DND-41 (cell line): Measurements from ENCODE around the gene MICALL2.

Source experiments
- EZH2 ChIP-seq: IDR thresholded peaks from 3 replicates; pipeline ENCODE4 v1.6.1; 2012; ENCODE audit warnings: borderline replicate concordance, low read depth, mild to moderate bottlenecking, moderate library complexity, low read length, inconsistent platforms; ENCODE audit not compliant: severe bottlenecking
- TF ChIP-seq, protein P1 (sequence below): IDR thresholded peaks from 2 replicates; pipeline ENCODE4 v1.5.1; 2012; ENCODE audit warnings: borderline replicate concordance, low read length, moderate library complexity, mild to moderate bottlenecking; ENCODE audit not compliant: poor library complexity, severe bottlenecking; ENCODE audit errors: extremely low read depth

DNA sequence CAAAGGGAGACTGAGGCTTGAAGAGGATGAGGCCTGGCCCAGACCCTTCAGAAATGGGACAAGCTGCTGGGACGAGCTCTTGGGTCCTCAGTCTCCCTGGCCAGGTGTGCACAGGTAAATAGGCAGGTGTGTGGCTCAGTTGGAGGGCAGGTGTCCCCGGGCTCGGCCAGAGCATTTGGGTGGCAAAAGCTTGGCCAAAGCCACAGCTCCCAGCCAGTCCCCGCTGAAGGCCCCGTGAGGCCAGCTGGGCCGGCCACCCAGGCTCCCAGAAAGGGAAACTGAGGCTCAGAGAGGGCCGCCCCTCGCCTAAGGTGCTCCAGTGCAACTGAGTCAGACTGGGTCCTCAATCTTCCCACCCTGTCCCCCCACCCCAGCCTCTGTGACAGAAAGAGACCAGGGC lies 37.3 kb downstream of the MICALL2 start:
- TF ChIP-seq, protein P1, sequence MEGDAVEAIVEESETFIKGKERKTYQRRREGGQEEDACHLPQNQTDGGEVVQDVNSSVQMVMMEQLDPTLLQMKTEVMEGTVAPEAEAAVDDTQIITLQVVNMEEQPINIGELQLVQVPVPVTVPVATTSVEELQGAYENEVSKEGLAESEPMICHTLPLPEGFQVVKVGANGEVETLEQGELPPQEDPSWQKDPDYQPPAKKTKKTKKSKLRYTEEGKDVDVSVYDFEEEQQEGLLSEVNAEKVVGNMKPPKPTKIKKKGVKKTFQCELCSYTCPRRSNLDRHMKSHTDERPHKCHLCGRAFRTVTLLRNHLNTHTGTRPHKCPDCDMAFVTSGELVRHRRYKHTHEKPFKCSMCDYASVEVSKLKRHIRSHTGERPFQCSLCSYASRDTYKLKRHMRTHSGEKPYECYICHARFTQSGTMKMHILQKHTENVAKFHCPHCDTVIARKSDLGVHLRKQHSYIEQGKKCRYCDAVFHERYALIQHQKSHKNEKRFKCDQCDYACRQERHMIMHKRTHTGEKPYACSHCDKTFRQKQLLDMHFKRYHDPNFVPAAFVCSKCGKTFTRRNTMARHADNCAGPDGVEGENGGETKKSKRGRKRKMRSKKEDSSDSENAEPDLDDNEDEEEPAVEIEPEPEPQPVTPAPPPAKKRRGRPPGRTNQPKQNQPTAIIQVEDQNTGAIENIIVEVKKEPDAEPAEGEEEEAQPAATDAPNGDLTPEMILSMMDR = no peak
- no peak for TF ChIP-seq EZH2
